IMR-90 (cell line): ENCODE data around the gene NCKAP5. TPM values are rescaled to one million over a fixed set of nuclear protein-coding genes. Genes with fewer than 3 reads are reported as not detected.
A peak's percentile ranks its signal among the peaks of the same experiment; 100 is the strongest.

Experiments used
- ATAC-seq: fragments of 200-7000 bp; cut with Tn5 transposase; 2 replicates; pipeline ENCODE4 v1.9.1; 2020; ENCODE audit warnings: low read depth, mild to moderate bottlenecking, moderate library complexity
- BruUV-seq: library from RNA; stranded (reverse); fragments of 400-500 nt; replicated peaks from 2 replicates; lab custom pipeline; 2021; lab: Mats Ljungman, UMichigan
- CTCF ChIA-PET: fragments of 300-600 bp; formaldehyde crosslinking; extraction: SDS; loops from one replicate; lab custom pipeline; 2021; ENCODE audit warnings: antibody characterized with exemption; lab: Yijun Ruan, JAX
- POLR2A ChIA-PET: fragments of 300-600 bp; sonication (Branson Sonifier 250); formaldehyde crosslinking; loops from one replicate; lab custom pipeline; 2022; ENCODE audit warnings: antibody characterized with exemption; ENCODE audit not compliant: unreplicated experiment; lab: Charles Lee
- DNase-seq: peaks from one replicate; pipeline ENCODE4 v3.0.0; 2013
- H2AFZ ChIP-seq: replicated peaks from 2 replicates; pipeline ENCODE3; 2013; ENCODE audit warnings: low read length, mild to moderate bottlenecking; ENCODE audit not compliant: poor library complexity
- H2AK5ac ChIP-seq: 2 replicates; pipeline ENCODE4 v1.6.1; 2013; ENCODE audit warnings: low read depth, low read length, inconsistent platforms
- H2AK9ac ChIP-seq: replicated peaks from 2 replicates; pipeline ENCODE3; 2013; ENCODE audit warnings: mild to moderate bottlenecking, low read depth, low read length, moderate library complexity; ENCODE audit not compliant: poor library complexity
- H2BK120ac ChIP-seq: 2 replicates; pipeline ENCODE4 v1.6.1; 2013; ENCODE audit warnings: low read depth, low read length, inconsistent platforms
- H2BK15ac ChIP-seq: 3 replicates; pipeline ENCODE4 v1.6.1; 2013; ENCODE audit warnings: low read depth, low read length, inconsistent platforms
- H2BK20ac ChIP-seq: 2 replicates; pipeline ENCODE4 v1.6.1; 2013; ENCODE audit warnings: low read depth, mild to moderate bottlenecking, inconsistent platforms, low read length, moderate library complexity
- H2BK5ac ChIP-seq: 2 replicates; pipeline ENCODE4 v1.6.1; 2013; ENCODE audit warnings: mild to moderate bottlenecking, low read depth, low read length, inconsistent platforms; ENCODE audit not compliant: poor library complexity, severe bottlenecking
- H3K14ac ChIP-seq: replicated peaks from 2 replicates; pipeline ENCODE4 v1.6.1; 2013; ENCODE audit warnings: low read depth, low read length, inconsistent platforms
- H3K18ac ChIP-seq: 2 replicates; pipeline ENCODE4 v1.6.1; 2013; ENCODE audit warnings: low read depth, low read length, control low read depth
- H3K23ac ChIP-seq: 2 replicates; pipeline ENCODE4 v1.6.1; 2013; ENCODE audit warnings: low read depth, low read length, inconsistent platforms
- H3K27ac ChIP-seq: 2 replicates; pipeline ENCODE4 v1.5.1; 2013; ENCODE audit warnings: mild to moderate bottlenecking, control low read depth, low read length; ENCODE audit not compliant: insufficient read depth
- H3K27me3 ChIP-seq: 2 replicates; pipeline ENCODE4 v1.6.1; 2013; ENCODE audit warnings: low read length; ENCODE audit not compliant: control insufficient read depth, insufficient read depth
- H3K36me3 ChIP-seq: 2 replicates; pipeline ENCODE4 v1.6.1; 2013; ENCODE audit warnings: low read length, mixed read lengths; ENCODE audit not compliant: control insufficient read depth, insufficient read depth
- H3K4ac ChIP-seq: 2 replicates; pipeline ENCODE4 v1.6.1; 2013; ENCODE audit warnings: low read depth, low read length, inconsistent platforms
- H3K4me1 ChIP-seq: 2 replicates; pipeline ENCODE4 v1.6.1; 2013; ENCODE audit warnings: low read length, mixed read lengths; ENCODE audit not compliant: control insufficient read depth, insufficient read depth
- H3K4me2 ChIP-seq: 2 replicates; pipeline ENCODE4 v1.6.1; 2013; ENCODE audit warnings: low read depth, mild to moderate bottlenecking, control low read depth, low read length, moderate library complexity
- H3K4me3 ChIP-seq: 2 replicates; pipeline ENCODE4 v1.5.1; 2013; ENCODE audit warnings: low read depth, mild to moderate bottlenecking, control low read depth, low read length, moderate library complexity; ENCODE audit not compliant: insufficient read depth
- H3K56ac ChIP-seq: 2 replicates; pipeline ENCODE4 v1.6.1; 2013; ENCODE audit warnings: low read length, inconsistent platforms; ENCODE audit not compliant: insufficient read depth; ENCODE audit errors: extremely low read depth
- H3K79me1 ChIP-seq, 2 experiments: 2 replicates each; pipeline ENCODE4 v1.6.1; 2013; ENCODE audit warnings: low read length in 2 of 2, inconsistent platforms in 1 of 2, low read depth in 1 of 2
- H3K9ac ChIP-seq: 2 replicates; pipeline ENCODE4 v1.6.1; 2013; ENCODE audit warnings: low read depth, low read length, control low read depth
- H3K9me1 ChIP-seq: 2 replicates; pipeline ENCODE4 v1.6.1; 2013; ENCODE audit warnings: low read length, inconsistent platforms; ENCODE audit not compliant: insufficient read depth
- H3K9me3 ChIP-seq: 2 replicates; pipeline ENCODE4 v1.6.1; 2013; ENCODE audit warnings: low read length; ENCODE audit not compliant: control insufficient read depth, insufficient read depth
- H4K20me1 ChIP-seq: 2 replicates; pipeline ENCODE4 v1.6.1; 2013; ENCODE audit warnings: low read length, inconsistent platforms; ENCODE audit not compliant: insufficient read depth
- H4K5ac ChIP-seq: 2 replicates; pipeline ENCODE4 v1.6.1; 2013; ENCODE audit warnings: mild to moderate bottlenecking, low read depth, low read length, control low read depth
- H4K8ac ChIP-seq, 2 experiments: 2 replicates each; pipeline ENCODE4 v1.6.1; 2013; ENCODE audit warnings: low read depth in 2 of 2, low read length in 2 of 2, control low read depth in 1 of 2, inconsistent platforms in 1 of 2
- H4K91ac ChIP-seq: 2 replicates; pipeline ENCODE4 v1.6.1; 2013; ENCODE audit warnings: low read depth, low read length, inconsistent platforms; ENCODE audit not compliant: insufficient read depth
- BHLHE40 ChIP-seq: fragments of 150-350 bp; IDR thresholded peaks from 2 replicates; pipeline ENCODE4 v1.6.1; 2016; ENCODE audit warnings: mild to moderate bottlenecking, low read depth, low read length
- CEBPB ChIP-seq: IDR thresholded peaks from 2 replicates; pipeline ENCODE4 v1.6.1; 2012; ENCODE audit warnings: low read depth, low read length, improper control_type of control experiment
- CHD1 ChIP-seq: IDR thresholded peaks from 2 replicates; pipeline ENCODE4 v1.6.1; 2012; ENCODE audit warnings: low read depth, low read length, improper control_type of control experiment
- MAZ ChIP-seq: IDR thresholded peaks from 2 replicates; pipeline ENCODE4 v1.6.1; 2012; ENCODE audit warnings: low read depth, mild to moderate bottlenecking, low read length, improper control_type of control experiment, moderate library complexity, borderline replicate concordance
- MXI1 ChIP-seq: IDR thresholded peaks from 2 replicates; pipeline ENCODE4 v1.6.1; 2012; ENCODE audit warnings: low read depth, mild to moderate bottlenecking, low read length, moderate library complexity, borderline replicate concordance
- NFE2L2 ChIP-seq: fragments of 150-350 bp; IDR thresholded peaks from 2 replicates; pipeline ENCODE4 v1.6.1; 2016; ENCODE audit warnings: low read depth, mild to moderate bottlenecking, low read length
- POLR2A ChIP-seq: IDR thresholded peaks from 2 replicates; pipeline ENCODE4 v1.6.1; 2012; ENCODE audit warnings: mild to moderate bottlenecking, low read depth, low read length
- RAD21 ChIP-seq: IDR thresholded peaks from 2 replicates; pipeline ENCODE4 v1.6.1; 2012; ENCODE audit warnings: low read length, improper control_type of control experiment
- RCOR1 ChIP-seq: IDR thresholded peaks from 2 replicates; pipeline ENCODE4 v1.6.1; 2012; ENCODE audit warnings: mild to moderate bottlenecking, low read length, improper control_type of control experiment; ENCODE audit not compliant: insufficient replicate concordance
- RFX5 ChIP-seq: IDR thresholded peaks from 2 replicates; pipeline ENCODE4 v1.8.0; 2012; ENCODE audit warnings: low read depth, mild to moderate bottlenecking, low read length, moderate library complexity
- whole genome bisulfite sequencing, 2 experiments: methylation state at CpG; one replicate each; pipeline versions ENCODE4 v1.1.5 to v1.1.7; 2013; ENCODE audit warnings: missing lambda C conversion rate in 2 of 2; ENCODE audit not compliant: insufficient read length in 1 of 2; ENCODE audit errors: extremely low coverage in 2 of 2; 5-methylcytosine and 5-hydroxymethylcytosine counted together
- dilution Hi-C: fragments of 300-500 bp; cut with HindIII; formaldehyde crosslinking; loops from one replicate; pipeline ENCODE4 v1.14.3; 2018; ENCODE audit warnings: low sequenced_read_pairs; ENCODE audit not compliant: unreplicated experiment
- in situ Hi-C: fragments of 300-500 bp; cut with MboI; formaldehyde crosslinking; loops from 3 replicates; pipeline ENCODE4 v1.14.3; 2019; ENCODE audit warnings: low sequenced_read_pairs, inconsistent platforms, mixed read lengths
- intact Hi-C: fragments of 100-400 bp; cut with micrococcal nuclease; formaldehyde crosslinking; loops from 2 replicates; pipeline ENCODE4 v1.10.0; 2022
- polyA plus RNA-seq, 3 experiments: library from polyadenylated mRNA; depleted of rRNA; stranded (reverse); fragments of >200 nt; gene quantifications; 2 replicates each; pipeline ENCODE4 v1.2.3, GENCODE V29; 2012; ENCODE audit warnings: low replicate concordance in 1 of 3
- total RNA-seq: library from RNA; depleted of rRNA; stranded (reverse); fragments of >200 nt; gene quantifications from 2 replicates; pipeline ENCODE4 v1.2.3, GENCODE V29; 2012
- TF ChIP-seq, protein P1 (sequence below): fragments of 150-350 bp; IDR thresholded peaks from 2 replicates; pipeline ENCODE4 v1.6.1; 2017; ENCODE audit warnings: mild to moderate bottlenecking, antibody characterized with exemption, low read length, low read depth
- TF ChIP-seq, protein P2 (sequence below): fragments of 150-350 bp; IDR thresholded peaks from 2 replicates; pipeline ENCODE4 v1.6.1; 2016; ENCODE audit warnings: low read depth, mild to moderate bottlenecking, low read length, moderate library complexity, borderline replicate concordance

NCKAP5 gene
- total and polyA plus RNA-seq, 2 of the 4 experiments (the other 2 are of a cell fraction), result 2.7 to 3.9 TPM

DNA sequence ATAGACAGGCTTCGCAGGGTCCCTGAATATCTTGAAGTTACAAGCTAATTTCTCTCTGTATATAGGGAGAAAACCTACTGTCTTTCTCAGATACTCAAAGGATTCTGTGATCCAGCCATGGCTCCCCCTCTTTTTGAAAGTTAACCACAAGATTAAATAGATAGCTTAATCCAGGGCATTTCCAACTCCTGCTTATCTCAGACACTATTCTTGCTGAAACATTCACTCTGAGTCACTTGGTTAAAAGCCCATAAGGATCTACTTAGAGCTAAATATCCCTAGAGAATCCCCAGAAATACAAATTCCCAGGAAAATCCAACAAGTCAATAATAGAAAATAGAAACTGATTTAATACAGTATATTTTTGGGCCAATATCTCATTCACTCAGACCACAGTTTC lies 719.1 kb downstream of the NCKAP5 start:
- H3K9me3 ChIP-seq, result no peaks in the 10 kb centered on the region
- dilution Hi-C loops (no loop called here), in situ Hi-C loops (no loop called here), intact Hi-C loops (no loop called here)
- TF ChIP-seq CEBPB, result no peak
- no peak for TF ChIP-seq BHLHE40
- TF ChIP-seq MAZ, result no peak
- TF ChIP-seq, protein P1, sequence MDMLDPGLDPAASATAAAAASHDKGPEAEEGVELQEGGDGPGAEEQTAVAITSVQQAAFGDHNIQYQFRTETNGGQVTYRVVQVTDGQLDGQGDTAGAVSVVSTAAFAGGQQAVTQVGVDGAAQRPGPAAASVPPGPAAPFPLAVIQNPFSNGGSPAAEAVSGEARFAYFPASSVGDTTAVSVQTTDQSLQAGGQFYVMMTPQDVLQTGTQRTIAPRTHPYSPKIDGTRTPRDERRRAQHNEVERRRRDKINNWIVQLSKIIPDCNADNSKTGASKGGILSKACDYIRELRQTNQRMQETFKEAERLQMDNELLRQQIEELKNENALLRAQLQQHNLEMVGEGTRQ, result no peak
- TF ChIP-seq NFE2L2, result no peak
- TF ChIP-seq, protein P2, sequence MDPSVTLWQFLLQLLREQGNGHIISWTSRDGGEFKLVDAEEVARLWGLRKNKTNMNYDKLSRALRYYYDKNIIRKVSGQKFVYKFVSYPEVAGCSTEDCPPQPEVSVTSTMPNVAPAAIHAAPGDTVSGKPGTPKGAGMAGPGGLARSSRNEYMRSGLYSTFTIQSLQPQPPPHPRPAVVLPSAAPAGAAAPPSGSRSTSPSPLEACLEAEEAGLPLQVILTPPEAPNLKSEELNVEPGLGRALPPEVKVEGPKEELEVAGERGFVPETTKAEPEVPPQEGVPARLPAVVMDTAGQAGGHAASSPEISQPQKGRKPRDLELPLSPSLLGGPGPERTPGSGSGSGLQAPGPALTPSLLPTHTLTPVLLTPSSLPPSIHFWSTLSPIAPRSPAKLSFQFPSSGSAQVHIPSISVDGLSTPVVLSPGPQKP, result no peak
- no peak for TF ChIP-seq RAD21
- no peak for TF ChIP-seq POLR2A
- TF ChIP-seq MXI1, result no peak
- TF ChIP-seq CHD1, result no peak
- TF ChIP-seq RFX5, result no peak
- TF ChIP-seq RCOR1, result no peak
- no peak overlapping the region for H3K18ac ChIP-seq
- H3K79me1 ChIP-seq, result peaks cover 0 to 3% of the 10 kb centered on the region in 2 experiments; a peak in 1 of 4 replicates
- H2BK15ac ChIP-seq, result no peak overlapping the region
- no peak overlapping the region for H4K8ac ChIP-seq
- H2BK5ac ChIP-seq, result no peak overlapping the region
- no peak overlapping the region for H2BK20ac ChIP-seq
- no peak overlapping the region for H4K5ac ChIP-seq
- no peaks in the 10 kb centered on the region; the same call in none of the 2 replicates for H3K36me3 ChIP-seq
- ATAC-seq (peak; percentile 79), DNase-seq (peak; percentile 81)
- H3K4me1 ChIP-seq, result no peaks in the 10 kb centered on the region
- no peak overlapping the region for H3K14ac ChIP-seq
- no CpG with 5 or more reads among the region's 1 CpG for WGBS, 2 experiments
- peaks cover 9% of the 10 kb centered on the region; the same call in 1 of the 2 replicates for H3K9me1 ChIP-seq
- H3K9ac ChIP-seq, result no peak overlapping the region
- no peak overlapping the region for H3K4me2 ChIP-seq
- H3K27ac ChIP-seq, result no peak overlapping the region
- H2AK5ac ChIP-seq, result no peak overlapping the region
- H4K20me1 ChIP-seq, result no peaks in the 10 kb centered on the region
- no peak overlapping the region for H2AFZ ChIP-seq
- no peaks in the 10 kb centered on the region for H3K27me3 ChIP-seq
- POLR2A ChIA-PET, result no interaction called here
- CTCF ChIA-PET, result no interaction called here
- H4K91ac ChIP-seq, result no peak overlapping the region
- H2AK9ac ChIP-seq, result no peak overlapping the region
- no peak overlapping the region for H3K23ac ChIP-seq
- BruUV-seq, result no TSS peak
- no peak overlapping the region for H2BK120ac ChIP-seq
- H3K4me3 ChIP-seq, result no peak overlapping the region
- no peak overlapping the region for H3K56ac ChIP-seq
- no peak overlapping the region for H3K4ac ChIP-seq
